Measurements from ENCODE around the gene NUDT16L1. TPM values are rescaled to one million over a fixed set of nuclear protein-coding genes. Genes with fewer than 3 reads are reported as not detected.

Gene NUDT16L1
- total RNA-seq, 2 experiments from 2014 or later, result 22.3 to 25.6 TPM

DNA sequence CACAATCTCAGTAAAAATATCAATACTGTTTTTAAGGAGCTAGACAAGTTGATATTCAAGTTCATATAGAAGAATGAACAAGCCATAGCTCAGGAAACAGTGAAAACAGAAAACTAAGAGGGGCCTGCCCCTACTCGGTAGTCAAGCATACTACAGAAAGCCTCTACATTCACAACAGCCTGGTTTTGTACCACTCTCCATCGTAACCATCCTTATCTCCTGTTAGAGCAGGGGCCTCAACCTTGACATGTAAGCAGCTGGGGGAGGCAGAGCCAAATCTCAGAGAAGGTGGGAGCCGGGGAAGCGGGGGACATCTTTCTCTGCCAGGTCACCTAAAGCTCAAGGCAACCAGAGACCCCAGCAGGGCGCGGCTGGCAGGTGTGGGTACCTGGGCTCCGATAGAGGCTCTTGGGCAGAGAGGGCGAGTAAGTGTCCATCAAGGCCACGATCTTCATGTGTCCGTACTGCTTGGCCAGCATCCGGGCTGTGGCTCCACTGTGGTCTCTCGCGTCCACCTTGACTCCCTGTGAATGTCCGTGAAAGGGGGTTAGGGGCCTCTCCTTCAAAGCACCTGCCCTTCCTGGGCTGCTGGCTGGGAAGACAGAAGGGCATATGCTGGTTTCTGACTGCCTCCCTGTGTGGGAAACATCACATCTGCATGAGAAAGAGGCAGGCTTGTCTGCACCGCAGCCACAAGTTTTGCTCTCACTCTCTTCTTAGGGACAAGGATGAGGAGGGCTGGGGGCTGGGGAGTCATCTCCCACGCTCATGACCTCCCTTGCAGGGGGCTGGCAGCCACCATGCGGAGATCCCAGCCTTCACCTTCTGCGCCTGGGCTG is 20.5 kb downstream of the NUDT16L1 start:
- Mint-ChIP-seq H3K36me3 (ENCODE audit: low read depth) (peaks cover 14% of the 10 kb centered on the region), H3K9me3 (no peaks in the 10 kb centered on the region), H3K27me3 (no peaks in the 10 kb centered on the region), H3K4me3 (no peak overlapping the region), H3K27ac (no peak overlapping the region), H3K4me1 (ENCODE audit: low read depth) (no peaks in the 10 kb centered on the region)
- ChIA-PET POLR2A (no interaction called here), CTCF (no interaction called here)
- ATAC-seq (no peak), DNase-seq (no peak)
- intact Hi-C loops (cut with micrococcal nuclease), result no loop called here
- TF ChIP-seq, protein P1, sequence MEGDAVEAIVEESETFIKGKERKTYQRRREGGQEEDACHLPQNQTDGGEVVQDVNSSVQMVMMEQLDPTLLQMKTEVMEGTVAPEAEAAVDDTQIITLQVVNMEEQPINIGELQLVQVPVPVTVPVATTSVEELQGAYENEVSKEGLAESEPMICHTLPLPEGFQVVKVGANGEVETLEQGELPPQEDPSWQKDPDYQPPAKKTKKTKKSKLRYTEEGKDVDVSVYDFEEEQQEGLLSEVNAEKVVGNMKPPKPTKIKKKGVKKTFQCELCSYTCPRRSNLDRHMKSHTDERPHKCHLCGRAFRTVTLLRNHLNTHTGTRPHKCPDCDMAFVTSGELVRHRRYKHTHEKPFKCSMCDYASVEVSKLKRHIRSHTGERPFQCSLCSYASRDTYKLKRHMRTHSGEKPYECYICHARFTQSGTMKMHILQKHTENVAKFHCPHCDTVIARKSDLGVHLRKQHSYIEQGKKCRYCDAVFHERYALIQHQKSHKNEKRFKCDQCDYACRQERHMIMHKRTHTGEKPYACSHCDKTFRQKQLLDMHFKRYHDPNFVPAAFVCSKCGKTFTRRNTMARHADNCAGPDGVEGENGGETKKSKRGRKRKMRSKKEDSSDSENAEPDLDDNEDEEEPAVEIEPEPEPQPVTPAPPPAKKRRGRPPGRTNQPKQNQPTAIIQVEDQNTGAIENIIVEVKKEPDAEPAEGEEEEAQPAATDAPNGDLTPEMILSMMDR (IDR thresholded peaks at IDR 0.05), result no peak

- no peak for ATAC-seq
These were observed 21.6 kb downstream of the NUDT16L1 start for GRCh38 chr16:4714996-4715395.

DNA sequence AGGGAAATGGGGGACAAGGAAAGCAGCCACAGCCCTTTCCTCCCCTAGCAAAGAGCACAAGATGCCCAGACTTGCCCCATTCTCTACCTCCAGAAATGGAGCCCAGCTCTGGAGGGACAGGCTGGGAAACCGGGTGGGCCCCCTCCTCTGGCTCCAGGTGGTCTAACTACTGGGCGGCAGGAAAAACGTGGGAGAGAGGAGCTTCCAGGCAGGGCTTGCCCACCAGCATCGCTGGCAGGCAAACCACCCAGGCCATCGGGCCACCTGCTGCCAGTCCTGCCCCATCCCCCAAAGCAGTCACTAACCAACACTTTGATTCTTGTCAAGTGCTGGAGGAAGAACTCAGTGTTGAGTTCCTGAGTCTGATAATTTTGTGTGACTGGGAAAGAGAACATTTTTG is 25.1 kb downstream of the NUDT16L1 start:
- intact Hi-C loops (cut with micrococcal nuclease), result no loop called here
- ATAC-seq (no peak), DNase-seq (no peak)
- Mint-ChIP-seq H3K9me3 (no peaks in the 10 kb centered on the region), H3K4me1 (ENCODE audit: low read depth) (no peaks in the 10 kb centered on the region), H3K27me3 (no peaks in the 10 kb centered on the region), H3K36me3 (ENCODE audit: low read depth) (peaks cover 10% of the 10 kb centered on the region), H3K27ac (no peak overlapping the region), H3K4me3 (no peak overlapping the region)
- CTCF ChIA-PET, result no interaction called here
- POLR2A ChIA-PET, result interaction anchor here (0.8 kb wide), 1 partner anchor 16 kb away, joined by 4 read pairs; the partner anchor contains the start of genes ANKS3 and DNAAF8
- TF ChIP-seq, protein P1 (IDR thresholded peaks at IDR 0.05), result no peak

More at GRCh38 chr16:4714996-4715395, 21.6 kb downstream of the NUDT16L1 start:
- H3K4me1 Mint-ChIP-seq (ENCODE audit: low read depth), result no peaks in the 10 kb centered on the region
- TF ChIP-seq, protein P1 (IDR thresholded peaks at IDR 0.05), result no peak
- peaks cover 7% of the 10 kb centered on the region for H3K36me3 Mint-ChIP-seq (ENCODE audit: low read depth)
- no peaks in the 10 kb centered on the region for H3K27me3 Mint-ChIP-seq
- POLR2A ChIA-PET, result no interaction called here
- no peak for DNase-seq
- no peak overlapping the region for H3K27ac Mint-ChIP-seq
- intact Hi-C loops (cut with micrococcal nuclease), result no loop called here
- no peaks in the 10 kb centered on the region for H3K9me3 Mint-ChIP-seq
- CTCF ChIA-PET, result no interaction called here
- H3K4me3 Mint-ChIP-seq, result no peak overlapping the region

DNA sequence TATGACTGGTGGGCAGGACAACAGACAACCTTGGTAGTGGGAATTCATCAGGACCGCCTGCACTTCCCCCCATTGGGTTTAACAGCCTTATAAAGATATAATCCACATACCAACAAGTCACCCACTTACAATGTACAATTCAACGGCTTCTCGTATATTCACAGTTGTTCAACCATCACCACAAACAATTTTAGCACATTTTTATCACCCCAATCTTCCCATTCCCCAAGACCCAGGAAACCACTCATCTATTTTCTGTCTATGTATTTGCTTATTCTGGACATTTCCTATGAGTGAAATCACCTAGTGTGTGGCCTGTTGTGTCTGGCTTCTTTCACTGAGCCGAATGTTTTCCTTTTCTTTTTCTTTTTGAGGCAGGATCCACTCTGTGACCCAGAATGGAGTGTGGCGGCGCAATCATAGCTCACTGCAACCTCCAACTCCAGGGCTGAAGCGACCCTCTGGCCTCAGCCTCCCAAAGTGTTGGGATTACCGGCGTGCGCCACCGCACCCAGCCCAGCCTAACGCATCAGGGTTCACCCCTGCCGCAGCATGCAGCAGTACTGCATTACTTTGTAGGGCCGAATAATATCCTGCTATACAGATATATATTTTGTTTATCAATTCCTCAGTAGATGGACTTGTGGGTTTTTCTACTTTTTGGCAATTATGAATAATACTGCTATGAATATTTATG is 29.9 kb downstream of the NUDT16L1 start:
- intact Hi-C loops (cut with micrococcal nuclease), result no loop called here
- Mint-ChIP-seq H3K4me3 (no peak overlapping the region), H3K27ac (no peak overlapping the region), H3K36me3 (ENCODE audit: low read depth) (peaks cover 12% of the 10 kb centered on the region), H3K27me3 (no peaks in the 10 kb centered on the region), H3K4me1 (ENCODE audit: low read depth) (no peaks in the 10 kb centered on the region), H3K9me3 (no peaks in the 10 kb centered on the region)
- ChIA-PET POLR2A (no interaction called here), CTCF (no interaction called here)
- no peak for ATAC-seq
- TF ChIP-seq, protein P1 (IDR thresholded peaks at IDR 0.05), result no peak
- DNase-seq, result no peak

Measured in activated CD8-positive, alpha-beta T cell treated with anti-CD3 and anti-CD28 coated beads for 36 hours (primary cell).